GM12878 (cell line): ENCODE results near the gene SLTM. TPM values are rescaled to one million over a fixed set of nuclear protein-coding genes. Genes with fewer than 3 reads are reported as not detected.

Experiments
- ATAC-seq: fragments of 200-7000 bp; cut with Tn5 transposase; 3 replicates; pipeline ENCODE4 v1.9.1; 2020; ENCODE audit warnings: mild to moderate bottlenecking, moderate library complexity
- BruUV-seq: library from RNA; stranded (reverse); fragments of 400-500 nt; replicated peaks from 2 replicates; lab custom pipeline; 2021; lab: Mats Ljungman, UMichigan
- CTCF ChIA-PET: fragments of 300-600 bp; sonication (Branson Sonifier 250); formaldehyde crosslinking; extraction: SDS; loops from one replicate; lab custom pipeline; 2021; ENCODE audit warnings: inconsistent platforms; lab: Yijun Ruan, JAX
- POLR2A ChIA-PET: fragments of 350-600 bp; formaldehyde crosslinking; extraction: SDS; loops from one replicate; lab custom pipeline; 2021; ENCODE audit warnings: inconsistent platforms; lab: Charles Lee
- RAD21 ChIA-PET: fragments of 300-600 bp; sonication (Branson Sonifier 250); formaldehyde crosslinking; loops from one replicate; lab custom pipeline; 2023; ENCODE audit warnings: antibody characterized with exemption; ENCODE audit not compliant: unreplicated experiment; lab: Charles Lee
- SMC1A ChIA-PET: fragments of 300-600 bp; sonication (Branson Sonifier 250); formaldehyde crosslinking; loops from one replicate; lab custom pipeline; 2023; ENCODE audit not compliant: unreplicated experiment, uncharacterized antibody; lab: Charles Lee
- DNase-seq: peaks from one replicate; pipeline ENCODE4 v3.0.0-alpha.2; 2011; ENCODE audit warnings: low read depth, low spot score
- FAIRE-seq: peaks from 3 replicates; lab custom pipeline; 2011; peaks lifted over from hg19 to GRCh38; lab: Jason Lieb, UNC
- H2AFZ ChIP-seq: 2 replicates; pipeline ENCODE4 v1.6.0; 2011; ENCODE audit warnings: low read depth, low read length, control low read depth; ENCODE audit not compliant: control insufficient read depth
- H3K27ac ChIP-seq: 2 replicates; pipeline ENCODE4 v1.5.1; 2011; ENCODE audit warnings: control low read depth; ENCODE audit not compliant: control insufficient read depth, insufficient read depth
- H3K27me3 ChIP-seq, 2 experiments: replicated peaks in 1 of 2; 2 replicates each; pipeline versions ENCODE4 v1.6.0 to v1.6.1; 2011; ENCODE audit warnings: low read length in 1 of 2; ENCODE audit not compliant: control insufficient read depth in 2 of 2, insufficient read depth in 2 of 2
- H3K36me3 ChIP-seq, 2 experiments: 2 replicates each; pipeline ENCODE4 v1.5.1; 2011; ENCODE audit warnings: low read length in 1 of 2; ENCODE audit not compliant: control insufficient read depth in 2 of 2, insufficient read depth in 2 of 2
- H3K4me1 ChIP-seq: 2 replicates; pipeline ENCODE4 v1.6.1; 2011; ENCODE audit warnings: mild to moderate bottlenecking, low read length, moderate library complexity, mixed read lengths; ENCODE audit not compliant: control insufficient read depth, insufficient read depth
- H3K4me2 ChIP-seq: 2 replicates; pipeline ENCODE4 v1.6.0; 2011; ENCODE audit warnings: control low read depth; ENCODE audit not compliant: control insufficient read depth, insufficient read depth
- H3K4me3 ChIP-seq: fragments of 200-600 bp; sonication (generic); 2 replicates; pipeline ENCODE4 v1.5.1; 2016
- H3K79me2 ChIP-seq: 2 replicates; pipeline ENCODE4 v1.6.0; 2011; ENCODE audit warnings: low read length; ENCODE audit not compliant: control insufficient read depth, insufficient read depth
- H3K9ac ChIP-seq: 2 replicates; pipeline ENCODE4 v1.8.0; 2011; ENCODE audit warnings: low read length, control low read depth, mixed read lengths; ENCODE audit not compliant: control insufficient read depth, insufficient read depth
- H3K9me3 ChIP-seq: replicated peaks from 3 replicates; pipeline ENCODE4 v1.5.1; 2011; ENCODE audit warnings: mild to moderate bottlenecking, low read length; ENCODE audit not compliant: control insufficient read depth, insufficient read depth
- H4K20me1 ChIP-seq: 2 replicates; pipeline ENCODE4 v1.6.0; 2011; ENCODE audit not compliant: control insufficient read depth, insufficient read depth
- FOXK2 ChIP-seq: fragments of 450-650 bp; IDR thresholded peaks from 2 replicates; pipeline ENCODE4 v1.6.1; 2017; ENCODE audit warnings: mild to moderate bottlenecking, moderate library complexity
- JUND ChIP-seq: IDR thresholded peaks from 2 replicates; pipeline ENCODE4 v1.6.1; 2012; ENCODE audit warnings: low read depth, mild to moderate bottlenecking, low read length, improper control_type of control experiment, moderate library complexity
- MEF2A ChIP-seq: IDR thresholded peaks from 2 replicates; pipeline ENCODE4 v1.6.1; 2011; ENCODE audit warnings: low read depth, mild to moderate bottlenecking, low read length, moderate library complexity; ENCODE audit not compliant: insufficient read depth
- MXI1 ChIP-seq: fragments of 150-350 bp; IDR thresholded peaks from 2 replicates; pipeline ENCODE4 v1.6.1; 2011; ENCODE audit warnings: low read depth, mild to moderate bottlenecking, inconsistent platforms, low read length, improper control_type of control experiment
- NBN ChIP-seq: fragments of 450-650 bp; IDR thresholded peaks from 2 replicates; pipeline ENCODE4 v1.6.1; 2016
- NFIC ChIP-seq: IDR thresholded peaks from 2 replicates; pipeline ENCODE4 v1.6.1; 2012; ENCODE audit warnings: low read depth, mild to moderate bottlenecking, inconsistent platforms, low read length, moderate library complexity
- NR2F1 ChIP-seq: fragments of 450-650 bp; conservative IDR thresholded peaks from 2 replicates; pipeline ENCODE4 v1.6.1; 2017; ENCODE audit warnings: mild to moderate bottlenecking
- RBBP5 ChIP-seq: fragments of 200-600 bp; sonication (generic); conservative IDR thresholded peaks from 2 replicates; pipeline ENCODE4 v1.6.1; 2016
- RUNX3 ChIP-seq: IDR thresholded peaks from 2 replicates; pipeline ENCODE4 v1.6.1; 2012; ENCODE audit warnings: low read length, inconsistent platforms
- SREBF2 ChIP-seq: IDR thresholded peaks from 2 replicates; pipeline ENCODE4 v1.6.1; 2012; ENCODE audit warnings: mild to moderate bottlenecking, low read length
- SRF ChIP-seq, 2 experiments: IDR thresholded peaks; 2 replicates each; pipeline ENCODE4 v1.6.1; 2011; ENCODE audit warnings: low read depth in 2 of 2, low read length in 2 of 2, mild to moderate bottlenecking in 1 of 2, moderate library complexity in 1 of 2
- SUPT20H ChIP-seq: IDR thresholded peaks from 2 replicates; pipeline ENCODE4 v1.6.1; 2011; ENCODE audit warnings: low read depth, mild to moderate bottlenecking, low read length, moderate library complexity, borderline replicate concordance; ENCODE audit not compliant: control insufficient read depth
- USF1 ChIP-seq: IDR thresholded peaks from 2 replicates; pipeline ENCODE4 v1.6.1; 2011; ENCODE audit warnings: borderline replicate concordance, low read depth, mild to moderate bottlenecking, moderate library complexity, mixed read lengths, low read length; ENCODE audit not compliant: insufficient read depth; ENCODE audit errors: extremely low read length
- ZBTB4 ChIP-seq: fragments of 450-650 bp; formaldehyde crosslinking; IDR thresholded peaks from 2 replicates; pipeline ENCODE4 v1.4.0; 2022; ENCODE audit warnings: mild to moderate bottlenecking, moderate library complexity
- WGBS: methylation state at CpG from one replicate; pipeline ENCODE4 v1.1.6; 2016; ENCODE audit warnings: low lambda C conversion rate; ENCODE audit not compliant: insufficient replicate concordance, insufficient coverage; ENCODE audit errors: missing lambda C conversion rate; 5-methylcytosine and 5-hydroxymethylcytosine counted together
- in situ Hi-C: fragments of 300-500 bp; cut with MboI; formaldehyde crosslinking; loops from 9 replicates; pipeline ENCODE4 v1.14.3; 2018; ENCODE audit warnings: mixed read lengths
- intact Hi-C: fragments of 100-400 bp; cut with micrococcal nuclease; formaldehyde crosslinking; loops from one replicate; pipeline ENCODE4 v1.14.2; 2022; ENCODE audit not compliant: unreplicated experiment
- polyA plus RNA-seq, 11 experiments: library from polyadenylated mRNA; depleted of rRNA in 4 of 11; unstranded in 6 of 11; stranded (reverse) in 5 of 11; fragments of >200 nt; fragmentation: Nextera tagmentation in 4 of 11; fragmentation: Illumina TruSeq in 1 of 11; extraction: Ambion mirVana in 4 of 11; extraction: Trizol in 1 of 11; gene quantifications; 1 replicate in 1 of 11; 2 replicates in 10 of 11; pipeline versions ENCODE4 v1.2.1 to v1.2.3, GENCODE V29; 2011 to 2016; ENCODE audit warnings: inconsistent platforms in 2 of 11, missing spikeins in 2 of 11, low read depth in 1 of 11
- total RNA-seq, 4 experiments: library from RNA; depleted of rRNA in 3 of 4; stranded (reverse); fragments of >200 nt in 3 of 4; fragmentation: Illumina TruSeq in 1 of 4; extraction: Trizol in 1 of 4; gene quantifications; 2 replicates each; pipeline versions ENCODE4 v1.2.1 to v1.2.3, GENCODE V29; 2013 to 2021

SLTM gene
- total and polyA plus RNA-seq, 10 of the 15 experiments (the other 5 are each of a cell fraction or from before 2014, with no cell fraction given), result 50.5 to 152 (median 90.9) TPM

GRCh38 chr15:58898150-58898680 lies 35.3 kb downstream of the SLTM start:
- no peak overlapping the region for H3K4me2 ChIP-seq
- H3K4me1 ChIP-seq, result peaks cover 3% of the 10 kb centered on the region; the same call in 1 of the 2 replicates
- H3K79me2 ChIP-seq, result no peaks in the 10 kb centered on the region
- ChIA-PET RAD21 (interaction anchor here (0.6 kb wide), 1 partner anchor 629 kb away, joined by 4 read pairs; no protein-coding TSS in a partner anchor), CTCF (interaction anchor here (0.6 kb wide), 1 partner anchor 105 kb away, joined by 3 read pairs; no protein-coding TSS in a partner anchor), SMC1A (interaction anchor here (1.6 kb wide), 1 partner anchor 33 kb away, joined by 7 read pairs; no protein-coding TSS in a partner anchor), POLR2A (no interaction called here)
- no peak overlapping the region for H3K9ac ChIP-seq
- in situ Hi-C loops, result no loop called here
- H2AFZ ChIP-seq, result no peak overlapping the region
- DNase-seq, result no peak
- intact Hi-C loops, result loop anchor here (10.0 kb wide), 1 partner anchor 673 kb away; no protein-coding TSS in a partner anchor
- no peak overlapping the region for H3K4me3 ChIP-seq
- H3K9me3 ChIP-seq, result no peaks in the 10 kb centered on the region
- no TSS peak for BruUV-seq
- H3K27me3 ChIP-seq, result no peaks in the 10 kb centered on the region
- peaks cover 5 to 26% of the 10 kb centered on the region in 2 experiments for H3K36me3 ChIP-seq
- 35% methylated on average over 1 of the region's 1 CpG for WGBS
- no peak for FAIRE-seq
- TF ChIP-seq MEF2A (0 out of 2 replicates have a peak, but pooled peaks have one; percentile 5), SRF (IDR thresholded peaks at IDR 0.05; ENCODE audit: low read depth in 2 of 2, low read length in 2 of 2) (no peak), FOXK2 (no peak), RUNX3 (peak; percentile 28; the same call in 1 of the 2 replicates), NFIC (0 out of 2 replicates have a peak, but pooled peaks have one; percentile 26)
- TF ChIP-seq, all 136 proteins: peak for 3
- Histone ChIP-seq H4K20me1 (no peaks in the 10 kb centered on the region), H3K27ac (no peak overlapping the region)
- ATAC-seq, result no peak; the same call in 2 of the 3 replicates

- Histone ChIP-seq H3K27ac (no peak overlapping the region), H3K36me3 (peaks cover 15 to 64% of the 10 kb centered on the region in 2 experiments), H3K4me1 (no peaks in the 10 kb centered on the region), H4K20me1 (no peaks in the 10 kb centered on the region), H3K27me3 (no peaks in the 10 kb centered on the region), H3K9me3 (no peaks in the 10 kb centered on the region), H3K4me3 (no peak overlapping the region), H3K4me2 (no peak overlapping the region), H2AFZ (no peak overlapping the region), H3K79me2 (no peaks in the 10 kb centered on the region), H3K9ac (no peak overlapping the region)
- SMC1A ChIA-PET, result interaction anchor here (1.1 kb wide), 1 partner anchor 32 kb away, joined by 4 read pairs; no protein-coding TSS in a partner anchor
- 87% methylated on average over 7 of the region's 7 CpGs for WGBS
- in situ Hi-C loops (no loop called here), intact Hi-C loops (no loop called here)
- POLR2A ChIA-PET, result no interaction called here
- no peak for FAIRE-seq
- DNase-seq, result no peak
- RAD21 ChIA-PET, result no interaction called here
- BruUV-seq, result no TSS peak
- ATAC-seq, result no peak
- CTCF ChIA-PET, result no interaction called here
- TF ChIP-seq SUPT20H (no peak), RBBP5 (no peak), ZBTB4 (CRISPR knock-in tag) (no peak), SREBF2 (no peak), MXI1 (no peak), JUND (no peak), NBN (no peak), USF1 (no peak), NR2F1 (no peak)
Measured at GRCh38 chr15:58889363-58889762, 44.1 kb downstream of the SLTM start.
